Measurements from ENCODE around the gene CCNB3. TPM values are rescaled to one million over a fixed set of nuclear protein-coding genes. Genes with fewer than 3 reads are reported as not detected.

CCNB3 gene
- total RNA-seq, 1 experiment from 2014 or later, result 0.35 TPM

GRCh38 chrX:50343917-50344316, 139.4 kb downstream of the CCNB3 start:
- no peak overlapping the region for H3K18ac ChIP-seq (ENCODE audit: insufficient read length, low read depth, low read length)
- no peak overlapping the region for H2BK12ac ChIP-seq (ENCODE audit: insufficient read length, low read depth, low read length)
- no peak overlapping the region for H2BK120ac ChIP-seq (ENCODE audit: low read depth, low read length, poor library complexity, severe bottlenecking)
- no peak overlapping the region for H3K4me2 ChIP-seq (ENCODE audit: insufficient read depth, insufficient read length, low read length)
- no peaks in the 10 kb centered on the region for H3K27me3 ChIP-seq (ENCODE audit: insufficient read depth, low read length)
- no peak overlapping the region for H3K27ac Mint-ChIP-seq
- H3K79me2 ChIP-seq (ENCODE audit: insufficient read depth, low read length), result no peaks in the 10 kb centered on the region
- no peaks in the 10 kb centered on the region for H3K23me2 ChIP-seq (ENCODE audit: insufficient read length, low read depth, low read length, poor library complexity, severe bottlenecking)
- no peak for DNase-seq
- no peaks in the 10 kb centered on the region; the same call in 1 of the 2 replicates for H3K27me3 Mint-ChIP-seq (ENCODE audit: low read depth)
- no peaks in the 10 kb centered on the region for H4K20me1 ChIP-seq (ENCODE audit: control insufficient read depth, insufficient read depth, insufficient read length)
- H3T11ph ChIP-seq (ENCODE audit: low read length), result no peak overlapping the region
- H4K8ac ChIP-seq (replicated peaks; ENCODE audit: insufficient read length, low read depth, low read length), result no peak overlapping the region
- no peak overlapping the region for H2BK20ac ChIP-seq (ENCODE audit: low read depth, low read length, poor library complexity, severe bottlenecking)
- no peak overlapping the region for H2AK5ac ChIP-seq (ENCODE audit: insufficient read length, low read length)
- H2BK5ac ChIP-seq (ENCODE audit: insufficient read length, low read length), result no peak overlapping the region
- no peaks in the 10 kb centered on the region for H3K79me1 ChIP-seq (ENCODE audit: insufficient read depth, low read depth, low read length, poor library complexity, severe bottlenecking)
- TF ChIP-seq CTCF (conservative IDR thresholded peaks at IDR 0.05), result no peak
- no peak overlapping the region for H3K23ac ChIP-seq (ENCODE audit: insufficient read length, low read depth, low read length)
- H2AFZ ChIP-seq (ENCODE audit: low read length), result no peak overlapping the region
- H2BK15ac ChIP-seq (ENCODE audit: low read depth, low read length), result no peak overlapping the region
- no peak overlapping the region for H3K9ac ChIP-seq (ENCODE audit: extremely low read depth, insufficient read length, low read length)
- H3K4me3 Mint-ChIP-seq, result no peak overlapping the region
- H3K4ac ChIP-seq (ENCODE audit: low read depth, low read length), result no peak overlapping the region
- H3K36me3 Mint-ChIP-seq (ENCODE audit: insufficient read depth in 1 of 3, low read depth in 3 of 3), result peaks cover 0 to 1% (median 0%) of the 10 kb centered on the region in 3 experiments; a peak in 4 of 7 replicates
- H3K56ac ChIP-seq (ENCODE audit: insufficient read length, low read depth, low read length), result no peak overlapping the region
- no peaks in the 10 kb centered on the region for H3K4me1 ChIP-seq (ENCODE audit: insufficient read depth, low read length)
- no peaks in the 10 kb centered on the region for H3K9me3 ChIP-seq (ENCODE audit: control insufficient read depth, low read depth, low read length)
- H3K4me1 Mint-ChIP-seq, result peaks cover 0 to 4% of the 10 kb centered on the region in 2 experiments; a peak in 2 of 4 replicates
- H3K27ac ChIP-seq (ENCODE audit: insufficient read length, low read depth, low read length), result no peak overlapping the region
- no peak overlapping the region for H4K91ac ChIP-seq (ENCODE audit: insufficient read length, low read depth, low read length)
- peaks cover 49 to 66% of the 10 kb centered on the region in 2 experiments for H3K9me3 Mint-ChIP-seq
- no peak overlapping the region for H3K14ac ChIP-seq (ENCODE audit: insufficient read depth, low read length)
- no peak overlapping the region for H4K5ac ChIP-seq (ENCODE audit: insufficient read length, low read depth, low read length)

All from H9 (cell line).